ENCODE data around the gene SAFB2. TPM values are rescaled to one million over a fixed set of nuclear protein-coding genes. Genes with fewer than 3 reads are reported as not detected.

The SAFB2 gene
- total and polyA plus RNA-seq, 2 of the 13 experiments (the other 11 are each of a cell fraction or from before 2014, with no cell fraction given) = 11.2 to 31.5 TPM

- TF ChIP-seq SOX5 (CRISPR knock-in tag; IDR thresholded peaks at IDR 0.05; ENCODE audit: borderline replicate concordance) = peak; percentile 9; the same call in 1 of the 2 replicates
- peak; percentile 90 for TF ChIP-seq KMT2A (CRISPR knock-in tag; IDR thresholded peaks at IDR 0.05)
- peak; percentile 34; the same call in 1 of the 2 replicates for TF ChIP-seq ZNF674 (CRISPR knock-in tag; IDR thresholded peaks at IDR 0.05; ENCODE audit: low read depth)
- TF ChIP-seq ZNF574 (CRISPR knock-in tag; IDR thresholded peaks at IDR 0.05) = peak; percentile 80
- TF ChIP-seq ZNF83 (CRISPR knock-in tag; IDR thresholded peaks at IDR 0.05; ENCODE audit: borderline replicate concordance) = peak; percentile 40; the same call in 1 of the 2 replicates
- TF ChIP-seq ZBED4 (CRISPR knock-in tag; IDR thresholded peaks at IDR 0.05; ENCODE audit: borderline replicate concordance) = peak; percentile 53; the same call in 1 of the 2 replicates
- TF ChIP-seq HMGXB3 (CRISPR knock-in tag; IDR thresholded peaks at IDR 0.05; ENCODE audit: borderline replicate concordance) = peak; percentile 51; the same call in 1 of the 2 replicates
- TF ChIP-seq DR1 (CRISPR knock-in tag; IDR thresholded peaks at IDR 0.05) = peak; percentile 93
- TF ChIP-seq ZGPAT (CRISPR knock-in tag; IDR thresholded peaks at IDR 0.05) = peak; percentile 84; the same call in 1 of the 2 replicates
- TF ChIP-seq DBP (CRISPR knock-in tag; IDR thresholded peaks at IDR 0.05; ENCODE audit: not compliant biosample characterization) = peak; percentile 85
- TF ChIP-seq THAP7 (CRISPR knock-in tag; IDR thresholded peaks at IDR 0.05) = 0 out of 2 replicates have a peak, but pooled peaks have one; percentile 84
- no peak; the same call in 1 of the 2 replicates for TF ChIP-seq SNAPC2 (CRISPR knock-in tag; IDR thresholded peaks at IDR 0.05)
Measured at GRCh38 chr19:5622465-5623396, at the start of gene SAFB2, which contains the start of gene SAFB (continued).
